ENCODE measurements around the gene RIOK1. TPM values are rescaled to one million over a fixed set of nuclear protein-coding genes. Genes with fewer than 3 reads are reported as not detected.

RIOK1 gene
- total and polyA plus RNA-seq, 2 of the 13 experiments (the other 11 are each of a cell fraction or from before 2014, with no cell fraction given) = 9.4 to 37.8 TPM

DNA sequence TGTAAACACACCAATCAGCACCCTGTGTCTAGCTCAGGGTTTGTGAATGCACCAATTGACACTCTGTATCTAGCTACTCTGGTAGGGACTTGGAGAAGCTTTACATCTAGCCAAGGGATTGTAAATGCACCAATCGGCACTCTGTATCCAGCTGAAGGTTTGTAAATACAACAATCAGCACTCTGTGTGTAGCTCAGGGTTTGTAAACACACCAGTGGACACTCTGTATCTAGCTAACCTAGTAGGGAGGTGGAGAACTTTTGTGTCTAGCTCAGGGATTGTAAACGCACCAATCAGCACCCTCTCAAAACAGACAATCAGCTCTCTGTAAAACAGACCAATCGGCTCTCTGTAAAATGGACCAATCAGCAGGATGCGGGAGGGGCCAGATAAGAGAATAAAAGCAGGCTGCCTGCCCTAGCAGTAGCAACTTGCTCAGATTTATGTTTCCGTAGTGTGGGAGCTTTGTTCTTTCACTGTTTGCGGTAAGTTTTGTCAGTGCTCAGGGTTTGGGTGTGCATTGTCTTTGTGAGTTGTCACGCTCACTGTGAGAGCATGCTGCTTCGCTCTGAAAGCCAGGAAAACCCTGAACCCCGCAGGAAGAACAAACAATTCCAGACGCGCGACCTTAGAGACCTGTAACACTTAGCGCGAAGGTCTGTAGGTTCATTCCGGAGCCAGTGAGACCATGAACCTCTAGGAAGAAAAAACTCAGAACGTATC, 37.0 kb downstream of the RIOK1 start (continued):
- TF ChIP-seq TRIM24 (CRISPR knock-in tag; IDR thresholded peaks at IDR 0.05) = no peak
- TF ChIP-seq ZNF407 (CRISPR knock-in tag; IDR thresholded peaks at IDR 0.05; ENCODE audit: not compliant biosample characterization) = no peak
- no peak for TF ChIP-seq ZNF225 (CRISPR knock-in tag; IDR thresholded peaks at IDR 0.05)
- no peak for TF ChIP-seq ZC3H13 (CRISPR knock-in tag; IDR thresholded peaks at IDR 0.05)
- TF ChIP-seq ZNF761 (CRISPR knock-in tag; conservative IDR thresholded peaks at IDR 0.05) = 0 out of 2 replicates have a peak, but pooled peaks have one; percentile 40
- TF ChIP-seq TSC22D2 (CRISPR knock-in tag; IDR thresholded peaks at IDR 0.05; ENCODE audit: borderline replicate concordance) = no peak
- TF ChIP-seq, protein P1, sequence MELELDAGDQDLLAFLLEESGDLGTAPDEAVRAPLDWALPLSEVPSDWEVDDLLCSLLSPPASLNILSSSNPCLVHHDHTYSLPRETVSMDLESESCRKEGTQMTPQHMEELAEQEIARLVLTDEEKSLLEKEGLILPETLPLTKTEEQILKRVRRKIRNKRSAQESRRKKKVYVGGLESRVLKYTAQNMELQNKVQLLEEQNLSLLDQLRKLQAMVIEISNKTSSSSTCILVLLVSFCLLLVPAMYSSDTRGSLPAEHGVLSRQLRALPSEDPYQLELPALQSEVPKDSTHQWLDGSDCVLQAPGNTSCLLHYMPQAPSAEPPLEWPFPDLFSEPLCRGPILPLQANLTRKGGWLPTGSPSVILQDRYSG (CRISPR knock-in tag; IDR thresholded peaks at IDR 0.05) = no peak
- TF ChIP-seq ZNF776 (CRISPR knock-in tag; IDR thresholded peaks at IDR 0.05) = no peak
- no peak for TF ChIP-seq ZNF678 (CRISPR knock-in tag; IDR thresholded peaks at IDR 0.05)
- TF ChIP-seq MLXIP (CRISPR knock-in tag; IDR thresholded peaks at IDR 0.05; ENCODE audit: borderline replicate concordance) = no peak

Data from HepG2 (cell line).